Stimulated activated CD8-positive, alpha-beta memory T cell treated with anti-CD3 and anti-CD28 coated beads, Interleukin-7, amount 100 ng/mL, for 24 hours (primary cell): Measurements from ENCODE around the gene WDCP.
"Not testable (repeated sequence)": the region's sequence is repeated elsewhere in the genome, so short reads cannot be mapped to it uniquely, and the experiment has no call there.

Experiments used
- DNase-seq: peaks from one replicate; pipeline ENCODE4 v3.0.0-alpha.2; 2020; ENCODE audit warnings: low read depth

Gene WDCP

DNA sequence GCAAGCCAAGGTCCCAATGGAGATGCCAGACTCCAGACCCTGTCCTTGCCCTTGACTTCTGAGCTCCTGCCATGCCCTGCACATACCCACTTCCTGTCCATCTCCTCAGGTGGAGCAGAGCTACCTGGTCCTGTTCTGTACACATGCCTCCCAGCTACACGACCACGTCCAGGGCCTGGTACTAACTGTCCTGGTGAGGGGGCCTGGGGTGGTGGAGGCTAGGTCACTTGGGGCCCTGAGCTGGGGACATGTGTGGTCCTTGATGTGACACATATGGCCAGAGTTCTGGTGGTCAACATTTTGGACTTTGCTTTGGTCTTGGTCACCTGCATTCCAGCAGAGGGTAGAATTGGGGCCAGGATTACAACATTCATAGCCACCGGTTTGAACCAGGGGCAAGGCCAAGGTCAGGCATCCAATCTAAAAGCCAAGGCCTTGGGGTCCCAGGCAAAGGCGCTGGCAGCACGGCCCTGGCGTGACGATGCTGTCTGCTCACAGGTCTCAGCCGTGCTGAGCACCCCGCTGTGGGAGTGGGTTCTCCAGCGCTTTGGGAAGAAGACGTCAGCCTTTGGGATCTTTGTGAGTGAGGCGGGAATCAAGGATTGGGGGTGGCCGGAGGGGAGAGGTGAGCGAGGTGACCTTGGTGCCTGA lies 24.7 kb downstream of the WDCP start:
- DNase-seq, result no peak

DNA sequence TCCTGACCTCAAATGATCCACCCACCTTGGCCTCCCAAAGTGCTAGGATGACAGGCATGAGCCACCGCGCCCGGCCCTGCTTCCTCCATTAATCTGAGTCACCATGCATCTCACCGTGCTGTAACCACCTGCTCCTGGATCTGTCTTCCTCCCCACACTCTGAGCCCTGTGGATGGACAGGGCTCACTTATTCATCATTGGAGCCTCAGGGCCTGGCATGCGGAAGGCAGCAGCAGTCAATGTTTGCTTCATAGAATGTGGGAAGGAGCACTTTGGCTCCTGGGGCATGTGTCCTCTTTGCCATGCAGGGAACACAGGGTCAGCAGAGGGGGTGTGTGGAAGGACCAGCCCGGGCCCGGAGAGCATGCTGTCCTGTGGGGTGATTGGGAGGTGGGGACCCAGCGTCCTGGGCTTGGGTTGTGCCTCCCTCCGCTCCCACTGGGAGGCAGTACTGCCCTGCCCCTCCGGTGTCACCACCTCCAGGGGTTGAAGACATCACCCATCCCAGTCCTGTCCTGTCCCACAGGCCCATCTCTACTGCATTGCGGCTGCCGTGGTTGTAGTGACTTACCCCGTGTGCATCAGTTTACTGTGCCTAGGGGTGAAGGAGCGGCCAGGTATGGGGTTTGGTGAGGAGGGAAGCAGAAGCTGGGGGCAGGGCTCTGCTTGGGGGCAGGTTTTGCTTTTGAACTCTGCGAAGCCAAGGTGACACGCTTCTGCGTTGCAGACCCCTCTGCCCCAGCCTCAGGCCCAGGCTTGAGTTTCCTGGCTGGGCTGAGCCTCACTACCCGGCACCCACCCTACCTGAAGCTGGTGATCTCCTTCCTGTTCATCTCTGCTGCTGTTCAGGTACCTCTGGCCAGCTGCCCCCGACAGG lies 25.8 kb downstream of the WDCP start:
- no peak for DNase-seq

DNA sequence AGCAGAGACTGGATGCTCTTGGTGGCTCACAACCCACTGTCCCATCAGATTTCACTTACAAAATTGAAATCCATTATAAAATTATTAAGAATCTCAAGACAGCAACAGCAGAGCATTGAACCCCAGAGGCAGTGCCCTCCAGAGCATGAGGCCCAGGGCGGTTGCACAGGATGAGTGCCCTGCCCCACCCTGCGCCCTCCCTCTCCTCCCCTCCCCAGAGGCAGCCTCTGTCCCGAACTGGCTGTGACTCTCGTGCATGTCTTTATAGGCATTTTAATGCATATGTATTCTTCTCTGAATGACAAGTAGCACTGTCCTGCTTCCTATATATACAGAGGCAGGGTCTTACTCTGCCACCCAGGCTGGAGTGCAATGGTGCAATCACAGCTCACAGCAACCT lies 26.9 kb downstream of the WDCP start:
- no peak for DNase-seq

DNA sequence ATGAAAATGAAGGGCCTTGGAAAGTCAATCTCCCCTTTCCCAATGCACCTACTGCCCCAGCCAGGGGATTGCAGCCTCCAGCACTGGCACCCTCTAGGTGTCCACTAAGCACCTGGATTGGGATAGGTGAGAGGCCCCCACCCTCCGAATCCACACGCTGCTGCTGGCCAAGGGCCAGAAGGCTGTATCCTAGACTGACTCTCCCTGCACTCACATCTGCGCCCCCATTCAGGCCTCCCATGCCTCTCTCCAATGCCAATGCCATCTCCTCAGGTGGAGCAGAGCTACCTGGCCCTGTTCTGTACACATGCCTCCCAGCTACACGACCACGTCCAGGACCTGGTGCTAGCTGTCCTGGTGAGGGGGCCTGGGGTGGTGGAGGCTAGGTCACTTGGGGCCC lies 27.5 kb downstream of the WDCP start:
- DNase-seq, result no peak

DNA sequence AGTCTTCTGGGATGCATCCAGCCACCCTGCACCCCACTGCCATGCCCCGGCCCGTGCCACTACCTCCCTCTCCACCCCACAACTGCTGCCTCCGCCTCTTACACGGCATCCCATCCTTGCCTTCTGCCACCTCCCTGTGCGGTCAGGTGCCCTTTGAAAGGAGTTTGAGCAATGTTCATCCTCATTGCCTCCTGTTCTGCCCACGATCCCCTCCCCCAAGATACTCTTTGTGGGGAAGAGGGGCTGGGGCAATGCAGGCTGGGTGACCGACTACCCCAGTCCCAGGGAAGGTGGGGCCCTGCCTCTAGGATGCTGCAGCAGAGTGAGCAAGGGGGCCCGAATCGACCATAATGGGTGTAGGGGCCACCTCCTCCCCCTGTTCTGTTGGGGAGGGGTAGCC lies 28.9 kb downstream of the WDCP start:
- DNase-seq, result no peak

DNA sequence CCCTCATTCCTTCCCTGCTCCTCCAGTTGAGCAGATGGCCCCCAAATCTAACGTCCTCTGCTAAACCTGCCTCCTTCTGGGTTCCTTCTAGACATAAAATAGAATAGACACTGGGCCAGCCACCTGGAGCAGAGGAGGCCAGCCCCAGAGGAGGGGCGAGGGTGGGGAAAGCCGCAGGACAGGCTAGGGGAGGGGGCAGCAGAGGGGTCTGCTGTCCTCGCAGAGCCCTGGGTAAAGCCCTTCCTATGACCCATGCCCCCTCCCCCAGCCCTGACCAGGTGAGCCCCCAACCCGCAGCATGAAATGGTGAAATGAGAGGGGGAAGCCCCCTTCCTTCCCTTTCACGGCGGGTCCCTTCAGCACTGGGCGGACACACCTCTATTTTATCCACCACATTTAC lies 29.5 kb downstream of the WDCP start:
- DNase-seq, result no peak

DNA sequence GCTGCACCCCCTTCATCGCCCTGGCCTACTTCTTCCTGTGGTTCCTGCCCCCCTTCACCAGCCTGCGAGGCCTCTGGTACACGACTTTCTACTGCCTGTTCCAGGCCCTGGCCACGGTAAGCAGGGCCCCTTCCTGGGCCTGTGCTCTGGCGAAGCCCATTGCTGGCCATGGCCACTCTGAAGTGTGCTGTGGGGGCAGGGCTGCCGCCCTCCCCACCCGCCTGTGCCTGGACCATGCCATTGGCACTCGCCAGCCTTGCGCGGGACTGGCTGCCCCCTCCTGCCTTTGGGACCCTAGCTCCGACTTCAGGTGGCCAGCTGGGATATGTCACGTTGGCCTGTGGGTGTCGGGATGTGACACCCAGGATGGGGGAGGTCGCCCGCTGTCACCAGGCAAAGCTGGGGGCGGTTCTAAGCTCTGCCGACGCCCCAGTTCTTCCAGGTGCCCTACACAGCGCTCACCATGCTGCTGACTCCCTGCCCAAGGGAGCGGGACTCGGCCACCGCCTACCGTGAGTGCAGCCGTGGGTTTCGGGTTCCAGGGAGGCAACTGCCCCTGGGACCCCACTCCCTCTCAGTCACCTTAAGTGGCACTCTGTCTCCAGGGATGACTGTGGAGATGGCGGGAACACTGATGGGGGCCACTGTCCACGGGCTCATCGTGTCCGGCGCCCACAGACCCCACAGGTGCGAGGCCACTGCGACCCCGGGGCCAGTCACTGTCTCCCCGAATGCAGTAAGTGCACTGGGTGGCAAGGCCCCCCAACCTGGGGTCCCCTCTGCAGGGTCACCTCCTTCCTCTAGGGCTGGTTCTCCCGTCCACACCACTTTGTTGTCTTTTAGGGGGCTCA lies 30.1 kb downstream of the WDCP start:
- DNase-seq, result no peak

DNA sequence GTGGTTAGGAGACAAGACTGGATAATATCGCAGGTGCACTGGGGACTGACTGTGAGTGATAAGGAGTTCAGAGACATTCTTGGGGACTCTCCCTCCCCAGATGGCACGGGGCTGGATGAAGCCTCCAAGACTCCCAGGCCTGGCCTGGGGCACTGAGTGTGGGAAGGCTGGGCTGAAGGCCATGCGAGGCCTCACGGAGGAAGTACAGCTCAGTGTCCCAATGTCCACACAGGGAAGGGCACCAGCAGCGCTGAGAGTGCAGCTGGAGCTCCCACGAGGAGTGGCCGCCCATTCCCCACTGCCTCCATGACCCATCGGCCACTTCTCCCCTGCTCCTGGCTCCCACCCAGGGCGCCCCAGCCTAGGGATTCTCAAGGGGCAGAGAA lies 30.8 kb downstream of the WDCP start:
- DNase-seq, result no peak

DNA sequence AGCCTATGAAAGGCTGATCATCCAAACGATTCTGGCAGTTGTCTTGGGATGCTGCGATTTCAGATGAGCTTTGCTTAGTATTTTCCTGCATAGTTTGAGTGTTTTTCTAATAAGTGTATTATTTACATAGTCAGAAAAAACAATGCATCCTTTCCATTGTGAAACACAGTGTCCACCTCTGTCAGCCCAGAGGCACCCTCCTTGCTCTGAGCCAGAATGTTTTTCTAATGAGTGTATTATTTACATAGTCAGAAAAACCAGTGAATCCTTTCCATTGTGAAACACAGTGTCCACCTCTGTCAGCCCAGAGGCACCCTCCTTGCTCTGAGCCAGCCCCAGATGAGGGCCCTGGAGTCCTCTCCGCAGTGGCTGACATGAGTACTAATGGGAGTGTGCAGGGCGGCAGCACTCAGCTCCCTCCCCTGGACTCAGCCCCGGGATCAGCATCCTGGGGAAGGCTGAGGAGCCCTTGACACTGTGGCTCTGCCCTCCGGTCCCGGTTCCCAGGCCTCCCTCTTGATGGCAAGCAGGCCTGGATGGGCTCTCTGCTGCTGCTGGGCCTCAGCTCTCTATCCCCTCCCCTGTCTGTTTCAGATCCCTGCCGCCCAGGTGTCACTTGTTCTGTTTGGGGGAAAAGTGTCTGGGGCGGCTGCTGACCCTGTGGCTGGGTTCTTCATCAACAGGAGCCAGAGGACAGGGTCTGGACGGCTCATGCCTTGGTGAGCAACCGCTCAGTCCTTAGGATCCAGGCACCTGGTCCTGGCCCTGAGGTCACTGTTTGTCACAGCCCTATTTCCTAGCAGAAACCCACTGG lies 31.4 kb downstream of the WDCP start:
- DNase-seq, result no peak

DNA sequence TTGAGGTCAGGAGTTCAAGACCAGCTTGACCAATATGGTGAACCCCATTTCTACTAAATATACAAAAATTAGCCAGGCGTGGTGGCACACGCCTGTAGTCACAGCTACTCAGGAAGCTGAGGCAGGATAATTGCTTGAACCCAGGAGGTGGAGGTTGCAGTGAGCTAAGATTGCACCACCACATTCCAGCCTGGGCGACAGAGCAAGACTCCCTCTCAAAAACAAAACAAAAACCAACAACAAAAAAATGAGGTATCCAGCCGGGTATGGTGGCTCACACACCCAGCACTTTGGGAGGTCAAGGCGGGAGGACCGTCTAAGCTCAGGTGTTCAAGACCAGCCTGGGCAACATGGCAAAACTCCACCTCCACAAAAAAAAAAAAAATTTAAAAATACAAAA lies 32.3 kb downstream of the WDCP start:
- DNase-seq, result not testable (repeated sequence)

DNA sequence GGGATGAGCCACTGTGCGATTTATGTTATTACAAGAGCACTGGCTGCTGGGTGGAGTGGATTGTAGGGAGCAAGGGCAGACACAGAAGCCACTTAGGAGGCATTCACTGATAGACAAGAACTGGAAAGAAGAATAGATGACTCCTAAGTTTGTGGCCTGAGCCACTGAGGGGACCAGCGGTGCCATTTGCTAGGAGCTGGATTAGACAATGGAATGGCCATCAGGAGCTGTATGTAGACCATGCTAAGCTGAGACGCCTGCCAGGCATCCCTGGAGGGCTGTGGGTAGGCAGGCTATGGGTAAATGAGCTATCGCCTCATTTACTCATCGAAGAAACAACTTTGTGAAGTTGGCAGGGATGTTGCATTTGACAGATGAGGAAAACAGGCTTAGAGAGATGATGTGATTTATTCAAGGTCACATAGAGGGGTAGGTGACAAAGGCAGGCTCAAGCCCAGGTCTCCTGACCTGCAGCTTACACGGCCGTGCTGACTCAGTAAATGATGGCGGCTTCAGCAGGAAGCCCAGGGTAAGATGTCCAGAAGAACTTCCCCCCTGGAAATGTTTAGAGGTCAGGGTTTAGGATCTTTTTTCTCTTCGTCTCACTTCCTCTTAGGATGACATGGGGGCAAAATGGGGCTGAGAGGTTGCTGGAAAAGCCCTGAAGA lies 34.5 kb downstream of the WDCP start:
- no peak for DNase-seq

DNA sequence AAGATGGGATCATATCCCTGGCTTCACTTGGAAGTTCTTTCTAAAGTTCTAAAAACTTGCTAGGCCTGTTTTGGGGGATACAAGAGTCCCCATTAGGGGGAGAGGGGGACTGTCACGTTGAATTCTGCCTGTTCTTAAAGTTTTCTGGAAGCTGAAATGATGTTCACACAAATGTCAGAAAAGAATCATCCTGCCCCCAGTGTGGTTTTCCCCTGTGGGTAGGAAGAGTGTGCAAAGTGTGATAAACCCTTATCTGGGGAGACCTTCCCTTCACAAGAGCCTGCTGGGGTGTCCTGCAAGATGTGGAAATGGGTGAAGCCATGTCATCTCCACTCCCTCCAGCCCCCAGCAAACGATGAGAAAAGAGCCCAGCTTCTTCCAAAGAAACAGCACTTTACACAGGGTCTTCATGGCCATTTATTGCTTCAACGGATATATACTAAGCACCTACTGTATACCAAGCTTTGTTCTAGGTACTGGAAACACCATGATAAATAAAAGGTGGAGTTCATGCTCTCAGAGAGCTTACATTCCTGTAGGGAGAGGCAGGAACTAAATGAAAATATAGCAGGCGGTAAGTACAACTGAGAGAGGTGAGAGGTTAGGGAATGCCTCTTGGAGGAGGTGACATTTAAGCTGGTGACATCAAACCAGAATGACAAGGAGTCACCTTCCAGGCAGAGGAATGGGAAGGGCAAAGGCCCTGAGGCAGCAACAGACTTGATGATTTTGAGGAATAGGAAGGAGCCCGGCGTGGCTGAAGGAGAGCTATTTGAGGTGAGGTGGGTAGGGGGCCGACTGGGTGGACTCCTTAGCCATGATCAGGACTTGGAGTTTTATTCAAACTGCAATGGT lies 35.7 kb downstream of the WDCP start:
- DNase-seq, result no peak

DNA sequence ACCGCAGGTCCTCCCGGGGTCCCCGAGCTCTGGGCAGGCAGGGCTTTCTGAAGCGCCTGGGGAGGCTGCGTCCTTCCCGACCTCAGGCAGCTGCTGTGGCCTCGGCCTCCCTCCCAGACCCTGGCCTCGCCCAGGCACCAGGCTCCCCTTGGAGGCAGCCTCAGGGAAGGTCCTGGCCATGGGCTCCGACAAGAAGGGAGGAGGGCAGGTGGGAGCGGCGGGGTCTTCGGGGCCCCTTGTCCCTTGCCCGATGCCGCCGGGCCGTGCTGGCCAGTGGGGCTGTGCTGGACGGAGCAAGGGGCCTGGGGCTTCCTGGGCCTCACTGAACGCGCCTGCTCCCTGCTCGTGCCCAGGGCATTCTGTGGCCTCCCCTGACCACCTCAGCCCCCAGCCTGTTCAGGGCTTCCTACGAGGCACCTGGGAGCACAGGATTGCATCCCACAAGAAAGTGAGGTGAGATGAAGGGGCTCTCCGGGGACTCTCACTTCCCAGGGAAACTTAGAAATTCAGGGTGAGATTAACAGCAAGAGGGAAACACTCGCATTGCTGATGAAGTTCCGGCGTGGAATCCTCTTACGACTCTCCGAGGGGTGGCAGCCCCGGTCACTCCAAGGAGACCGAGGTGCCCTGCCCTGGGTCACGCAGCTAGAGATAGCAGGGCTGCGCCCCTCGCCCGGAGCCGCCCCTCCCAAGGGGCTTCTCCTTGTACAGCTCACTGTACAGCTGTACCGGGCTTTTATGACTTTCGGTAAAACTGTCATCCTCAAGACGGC lies 36.5 kb downstream of the WDCP start:
- no peak for DNase-seq

DNA sequence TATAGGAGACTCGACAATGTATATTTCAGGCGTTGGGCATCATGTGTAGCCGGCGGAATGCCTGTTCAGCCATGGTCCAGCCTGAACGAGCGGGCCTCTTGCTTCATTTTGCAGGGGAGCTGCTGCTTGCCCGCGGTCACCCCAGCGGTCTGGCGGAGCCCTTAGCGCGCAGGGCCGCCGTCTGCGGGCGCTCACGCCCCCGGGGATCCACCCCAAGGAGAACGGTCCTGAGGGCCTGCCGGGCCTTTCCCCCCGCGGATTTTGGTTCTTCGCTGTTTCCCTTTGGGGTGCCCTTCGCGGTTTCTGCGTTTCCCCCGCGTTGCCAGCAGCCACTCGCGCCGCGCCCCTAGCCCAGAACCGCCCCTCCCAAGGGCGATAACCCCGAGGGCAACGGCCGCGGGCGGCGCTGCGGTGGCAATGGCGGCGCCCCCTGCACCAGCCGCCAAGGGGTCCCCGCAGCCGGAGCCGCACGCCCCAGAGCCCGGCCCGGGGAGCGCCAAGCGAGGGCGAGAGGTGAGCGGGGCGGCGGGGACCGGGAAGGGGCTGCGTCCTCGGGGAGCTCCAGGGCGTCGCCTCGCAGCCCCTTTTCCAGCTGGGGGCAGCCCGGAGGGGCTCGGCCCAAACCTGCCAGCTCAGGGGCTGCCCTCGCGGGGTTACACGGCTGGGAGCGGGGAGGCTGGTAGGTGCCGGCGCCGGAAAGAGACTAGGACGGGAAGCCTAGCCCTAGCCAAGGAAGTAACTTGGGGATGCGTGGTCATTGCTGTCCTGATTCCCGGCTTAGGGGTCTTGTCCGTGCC lies 37.3 kb downstream of the WDCP start, which contains the start of gene MFSD2B:
TSS of gene MFSD2B (plus strand) at position 406 of the 797 bp plus-strand sequence. CDS start at position 418, 12 bp downstream.
- no peak for DNase-seq

DNA sequence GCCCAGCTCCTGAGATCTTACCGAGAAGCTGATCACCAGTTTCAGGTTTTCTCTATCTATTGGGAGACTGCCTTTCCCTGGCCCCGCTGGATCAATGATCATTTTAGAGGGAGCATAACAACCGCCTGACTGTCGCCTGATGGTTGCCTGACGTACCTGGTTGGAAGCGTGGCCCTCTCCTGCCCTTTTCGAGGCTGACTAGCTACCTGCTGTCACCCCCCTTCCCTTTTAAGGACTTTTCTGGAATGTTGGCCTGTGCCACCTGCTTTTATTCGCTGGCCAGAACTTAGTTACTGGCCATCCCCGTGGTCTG lies 37.9 kb downstream of the WDCP start:
- DNase-seq, result no peak

DNA sequence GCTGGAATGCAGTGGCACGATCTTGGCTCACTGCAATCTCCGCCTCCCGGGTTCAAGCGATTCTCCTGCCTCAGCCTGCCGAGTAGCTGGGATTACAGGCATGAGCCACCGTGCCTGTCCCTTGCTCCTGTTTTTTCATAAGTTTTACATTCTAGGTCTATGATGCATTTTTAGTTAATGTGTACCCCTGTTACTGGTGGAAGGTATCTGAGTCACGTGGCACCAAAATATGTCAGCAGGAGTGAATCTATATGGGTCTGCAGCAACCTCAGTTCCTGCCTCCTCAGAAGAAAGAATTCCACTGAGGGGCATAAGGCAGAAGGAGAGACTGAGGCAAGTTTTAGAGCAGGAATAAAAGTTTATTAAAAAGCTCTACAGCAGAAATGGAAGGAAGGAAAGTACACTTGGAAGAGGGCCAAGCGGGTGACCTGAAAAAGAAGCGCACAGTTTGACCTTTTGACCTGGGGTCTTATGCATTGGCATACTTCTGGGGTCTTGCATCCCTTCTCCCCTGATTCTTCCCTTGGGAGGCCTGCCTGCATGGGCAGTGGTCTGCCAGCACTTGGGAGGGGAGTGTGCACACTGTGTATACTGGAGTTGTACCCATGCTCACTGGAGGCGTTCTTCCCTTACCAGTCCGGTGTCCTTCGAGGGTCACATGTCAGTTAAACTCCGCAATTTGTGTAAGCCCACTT lies 38.4 kb downstream of the WDCP start:
- DNase-seq, result no peak

DNA sequence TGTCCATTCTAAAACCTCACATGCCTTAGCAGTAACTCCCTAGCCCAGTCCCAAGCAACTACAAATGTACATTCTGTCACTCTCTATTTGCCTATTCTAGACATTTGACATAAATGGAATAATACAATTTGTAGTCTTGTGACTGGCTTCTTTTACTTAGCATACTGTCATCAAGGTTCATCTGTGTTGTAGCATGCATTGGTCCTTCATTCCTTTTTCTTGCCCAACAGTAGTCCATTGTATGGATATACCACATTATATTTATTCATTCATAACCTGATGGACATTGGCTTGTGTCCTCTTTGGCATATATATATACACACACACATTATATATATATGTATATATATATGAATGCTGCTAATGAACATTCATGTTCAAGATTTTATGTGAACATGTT lies 39.5 kb downstream of the WDCP start:
- DNase-seq, result no peak

DNA sequence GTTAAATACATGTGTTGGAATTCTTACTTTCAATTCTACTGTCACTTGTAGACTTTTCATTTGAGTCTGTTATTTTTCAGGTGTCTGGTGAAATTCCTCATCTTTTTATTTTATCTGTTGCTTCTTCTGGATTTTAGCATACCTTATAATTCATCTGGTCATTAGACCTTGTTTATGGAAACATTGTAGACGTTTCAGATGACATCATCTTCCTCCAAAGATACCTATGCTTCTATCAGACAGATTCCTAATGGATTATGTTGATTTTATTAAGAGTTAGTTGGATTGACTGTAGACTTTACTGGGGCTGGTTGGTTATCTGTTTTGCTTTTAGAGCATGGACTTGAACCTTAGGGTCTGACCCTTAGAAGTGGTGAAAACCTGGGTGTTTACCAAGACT lies 52.6 kb downstream of the WDCP start:
- no peak for DNase-seq
